SH-SY5Y (cell line): ENCODE data around the gene ERICH4.

ENCODE experiments used
- GATA2 ChIP-seq: IDR thresholded peaks from 2 replicates; pipeline ENCODE4 v1.6.1; 2011; ENCODE audit warnings: mild to moderate bottlenecking, low read depth, low read length
- GATA3 ChIP-seq: IDR thresholded peaks from 2 replicates; pipeline ENCODE4 v1.6.1; 2011; ENCODE audit warnings: low read depth, mild to moderate bottlenecking, low read length, moderate library complexity

- no peak for TF ChIP-seq GATA2
- no peak for TF ChIP-seq GATA3
These were observed 40.9 kb upstream of the ERICH4 start for GRCh38 chr19:41402010-41402409.
